Choroid plexus epithelial cell (primary cell): ENCODE data around the gene WNT3A.

Experiments used
- DNase-seq: peaks from one replicate; pipeline ENCODE4 v3.0.0-alpha.2; 2010; ENCODE audit warnings: low read depth
- H3K4me3 ChIP-seq: 2 replicates; pipeline ENCODE4 v1.5.1; 2011; ENCODE audit warnings: low read depth, mild to moderate bottlenecking, control low read depth, low read length, moderate library complexity
- CTCF ChIP-seq: conservative IDR thresholded peaks from 2 replicates; pipeline ENCODE4 v1.5.1; 2011; ENCODE audit warnings: low read depth, mild to moderate bottlenecking, control low read depth, inconsistent platforms, low read length, moderate library complexity

The WNT3A gene

GRCh38 chr1:228065543-228066347 lies 58.9 kb downstream of the WNT3A start:
- no peak for DNase-seq
- H3K4me3 ChIP-seq, result no peak overlapping the region
- TF ChIP-seq CTCF, result no peak

- no peak for DNase-seq
- H3K4me3 ChIP-seq, result no peak overlapping the region
- TF ChIP-seq CTCF, result no peak
Measured at GRCh38 chr1:228066416-228066815, 59.6 kb downstream of the WNT3A start.

- no peak for DNase-seq
- TF ChIP-seq CTCF, result no peak
- H3K4me3 ChIP-seq, result no peak overlapping the region
Measured at GRCh38 chr1:228066891-228067654, 60.3 kb downstream of the WNT3A start.

DNA sequence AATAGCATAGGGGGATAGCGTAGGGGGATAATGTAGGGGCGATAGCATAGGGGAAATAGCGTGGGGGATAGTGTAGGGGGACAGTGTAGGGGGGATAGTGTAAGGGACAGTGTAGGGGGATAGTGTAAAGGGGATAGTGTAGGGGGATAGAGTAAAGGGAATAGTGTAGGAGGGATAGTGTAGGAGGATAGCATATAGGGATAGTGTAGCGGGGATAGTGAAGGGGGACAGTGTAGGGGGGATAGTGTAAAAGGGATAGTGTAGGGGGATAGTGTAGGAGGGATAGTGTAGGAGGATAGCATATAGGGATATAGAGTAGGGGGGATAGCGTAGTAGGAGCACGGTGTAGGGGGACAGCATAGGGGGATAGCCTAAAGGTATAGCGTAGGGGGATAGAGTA lies 61.6 kb downstream of the WNT3A start:
- no peak for TF ChIP-seq CTCF
- H3K4me3 ChIP-seq, result no peak overlapping the region
- no peak for DNase-seq

DNA sequence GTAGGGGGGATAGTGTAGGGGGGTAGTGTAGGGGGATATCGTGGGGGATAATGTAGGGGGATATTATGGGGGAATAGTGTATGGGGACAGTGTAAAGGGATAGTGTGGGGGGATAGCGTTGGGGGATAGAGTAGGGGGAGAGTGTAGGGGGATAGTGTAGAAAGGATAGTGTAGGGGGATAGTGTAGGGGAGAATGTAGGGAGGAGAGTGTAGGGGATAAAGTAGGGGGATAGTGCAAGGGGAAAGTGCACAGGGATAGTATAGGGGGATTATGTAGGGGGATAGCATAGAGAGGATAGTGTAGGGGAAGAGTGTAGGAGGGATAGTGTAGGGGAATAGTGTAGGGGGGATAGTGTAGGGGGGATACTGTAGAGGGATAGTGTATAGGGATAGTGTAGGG lies 63.4 kb downstream of the WNT3A start:
- H3K4me3 ChIP-seq, result no peak overlapping the region
- TF ChIP-seq CTCF, result no peak
- no peak for DNase-seq

- no peak for DNase-seq
- H3K4me3 ChIP-seq, result no peak overlapping the region
- no peak for TF ChIP-seq CTCF
Measured at GRCh38 chr1:228070851-228071250, 64.1 kb downstream of the WNT3A start.
